SK-N-MC (cell line): ENCODE measurements around the gene KIF23.

Source experiments
- EZH2 ChIP-seq: fragments of 200-600 bp; sonication (generic); IDR thresholded peaks from one replicate; pipeline ENCODE4 v1.6.1; 2017; ENCODE audit warnings: antibody characterized with exemption
- POLR2AphosphoS5 ChIP-seq: IDR thresholded peaks from 2 replicates; pipeline ENCODE4 v1.6.1; 2012; ENCODE audit warnings: mild to moderate bottlenecking, low read depth, low read length, borderline replicate concordance

DNA sequence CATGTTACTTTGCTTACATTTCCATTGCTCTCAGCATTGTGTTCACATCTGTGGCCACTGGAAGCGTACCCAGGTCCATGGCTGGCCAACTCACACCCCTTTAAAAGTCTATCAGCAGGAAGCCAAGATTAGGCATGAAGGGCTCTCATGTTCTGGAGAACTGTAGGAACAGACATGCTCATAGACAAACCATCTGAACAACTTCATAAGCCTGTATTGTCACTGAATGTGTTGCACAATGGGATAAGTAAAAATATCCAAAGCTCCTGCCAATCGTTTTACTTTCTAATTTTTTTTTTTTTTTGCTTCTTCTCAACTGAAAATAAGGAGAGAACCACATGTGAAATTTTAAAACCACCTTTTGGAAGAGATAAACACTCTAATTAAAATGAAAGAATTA, 44.9 kb downstream of the KIF23 start:
- TF ChIP-seq EZH2 (no peak), POLR2AphosphoS5 (no peak)
